Measurements from ENCODE around the gene LINS1. TPM values are rescaled to one million over a fixed set of nuclear protein-coding genes. Genes with fewer than 3 reads are reported as not detected.

The LINS1 gene
- total RNA-seq (ENCODE audit: unreplicated experiment): 15.0 TPM
- long read RNA-seq, partial matches to known transcripts: 0 of 4 reads
- long read RNA-seq, other reads (novel, unspliced or antisense): 4 of 4 reads

- H3K9me3 Mint-ChIP-seq (ENCODE audit: unreplicated experiment): no peaks in the 10 kb centered on the region
- H3K4me3 Mint-ChIP-seq (ENCODE audit: unreplicated experiment): peak within 1 kb of the TSS; percentile 95
- H3K27ac Mint-ChIP-seq (ENCODE audit: unreplicated experiment): peak within 1 kb of the TSS; percentile 34
- DNase-seq: peak; percentile 100
- H3K4me1 Mint-ChIP-seq (ENCODE audit: low read depth, unreplicated experiment): peaks cover 2% of the 10 kb centered on the region
- no peak for TF ChIP-seq CTCF (IDR thresholded peaks at IDR 0.05; ENCODE audit: partially characterized antibody, unreplicated experiment)
- H3K27me3 Mint-ChIP-seq (ENCODE audit: unreplicated experiment): no peaks in the 10 kb centered on the region
- no peaks in the 10 kb centered on the region for H3K36me3 Mint-ChIP-seq (ENCODE audit: unreplicated experiment)
These were observed at the start of gene LINS1, which contains the start of gene ASB7 for GRCh38 chr15:100602064-100602822. Gene LINS1, minus strand, starts transcription at chr15:100602184. Its CDS starts 21,342 bp downstream, at chr15:100580842. Gene ASB7, plus strand, starts transcription at chr15:100602589. Its CDS starts 9,628 bp downstream, at chr15:100612217.

- no peak for TF ChIP-seq CTCF (IDR thresholded peaks at IDR 0.05; ENCODE audit: partially characterized antibody, unreplicated experiment)
- peaks cover 5% of the 10 kb centered on the region for H3K4me1 Mint-ChIP-seq (ENCODE audit: low read depth, unreplicated experiment)
- no peak overlapping the region for H3K27ac Mint-ChIP-seq (ENCODE audit: unreplicated experiment)
- no peak for DNase-seq
- no peaks in the 10 kb centered on the region for H3K36me3 Mint-ChIP-seq (ENCODE audit: unreplicated experiment)
- no peak overlapping the region for H3K4me3 Mint-ChIP-seq (ENCODE audit: unreplicated experiment)
- H3K9me3 Mint-ChIP-seq (ENCODE audit: unreplicated experiment): no peaks in the 10 kb centered on the region
- H3K27me3 Mint-ChIP-seq (ENCODE audit: unreplicated experiment): no peaks in the 10 kb centered on the region
These were observed 49.3 kb upstream of the LINS1 start for GRCh38 chr15:100651253-100651652.

GRCh38 chr15:100650685-100651084 is 48.7 kb upstream of the LINS1 start:
- no peak overlapping the region for H3K27ac Mint-ChIP-seq (ENCODE audit: unreplicated experiment)
- DNase-seq: no peak
- peaks cover 3% of the 10 kb centered on the region for H3K27me3 Mint-ChIP-seq (ENCODE audit: unreplicated experiment)
- no peak overlapping the region for H3K4me3 Mint-ChIP-seq (ENCODE audit: unreplicated experiment)
- peaks cover 5% of the 10 kb centered on the region for H3K4me1 Mint-ChIP-seq (ENCODE audit: low read depth, unreplicated experiment)
- H3K36me3 Mint-ChIP-seq (ENCODE audit: unreplicated experiment): no peaks in the 10 kb centered on the region
- no peak for TF ChIP-seq CTCF (IDR thresholded peaks at IDR 0.05; ENCODE audit: partially characterized antibody, unreplicated experiment)
- H3K9me3 Mint-ChIP-seq (ENCODE audit: unreplicated experiment): no peaks in the 10 kb centered on the region

- peaks cover 3% of the 10 kb centered on the region for H3K27me3 Mint-ChIP-seq (ENCODE audit: unreplicated experiment)
- no peak overlapping the region for H3K4me3 Mint-ChIP-seq (ENCODE audit: unreplicated experiment)
- TF ChIP-seq CTCF (IDR thresholded peaks at IDR 0.05; ENCODE audit: partially characterized antibody, unreplicated experiment): no peak
- H3K27ac Mint-ChIP-seq (ENCODE audit: unreplicated experiment): no peak overlapping the region
- no peak for DNase-seq
- H3K4me1 Mint-ChIP-seq (ENCODE audit: low read depth, unreplicated experiment): peaks cover 5% of the 10 kb centered on the region
- no peaks in the 10 kb centered on the region for H3K9me3 Mint-ChIP-seq (ENCODE audit: unreplicated experiment)
- H3K36me3 Mint-ChIP-seq (ENCODE audit: unreplicated experiment): no peaks in the 10 kb centered on the region
These were observed 47.0 kb upstream of the LINS1 start for GRCh38 chr15:100648951-100649350.

- H3K9me3 Mint-ChIP-seq (ENCODE audit: unreplicated experiment): no peaks in the 10 kb centered on the region
- no peaks in the 10 kb centered on the region for H3K36me3 Mint-ChIP-seq (ENCODE audit: unreplicated experiment)
- H3K27me3 Mint-ChIP-seq (ENCODE audit: unreplicated experiment): peaks cover 3% of the 10 kb centered on the region
- H3K4me1 Mint-ChIP-seq (ENCODE audit: low read depth, unreplicated experiment): peaks cover 5% of the 10 kb centered on the region
- H3K4me3 Mint-ChIP-seq (ENCODE audit: unreplicated experiment): no peak overlapping the region
- H3K27ac Mint-ChIP-seq (ENCODE audit: unreplicated experiment): no peak overlapping the region
- no peak for TF ChIP-seq CTCF (IDR thresholded peaks at IDR 0.05; ENCODE audit: partially characterized antibody, unreplicated experiment)
- DNase-seq: no peak
These were observed 43.7 kb upstream of the LINS1 start for GRCh38 chr15:100645671-100646070.

Measured in glutamatergic neuron (in vitro differentiated cells).